GM19193 (cell line): ENCODE data around the gene BMP3.

Experiments used
- POLR2A ChIP-seq: IDR thresholded peaks from 4 replicates; pipeline ENCODE4 v1.6.1; 2011; ENCODE audit not compliant: insufficient read depth, insufficient read length; ENCODE audit errors: extremely low read depth

Gene BMP3

DNA sequence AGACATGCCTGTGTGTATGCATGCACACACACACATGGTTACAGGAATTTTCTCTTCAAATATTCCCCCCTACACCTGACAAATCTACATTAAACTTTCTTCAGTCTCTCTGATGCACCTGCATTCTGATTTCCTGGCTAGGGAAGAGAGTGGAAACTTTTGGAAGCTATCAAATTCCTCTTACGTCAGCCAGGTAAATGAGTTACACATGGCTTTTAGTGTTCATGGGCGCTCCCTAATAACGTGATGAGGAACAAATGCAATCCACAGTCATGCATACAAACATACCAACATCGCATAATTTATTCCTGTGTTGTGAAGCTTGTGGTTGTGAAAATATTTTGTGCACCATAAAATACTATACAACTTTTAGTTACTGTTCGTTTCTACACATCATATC is 34.9 kb downstream of the BMP3 start:
- no peak for TF ChIP-seq POLR2A

- no peak for TF ChIP-seq POLR2A
Observed at GRCh38 chr4:81069706-81070331, 39.3 kb downstream of the BMP3 start.

GRCh38 chr4:81071013-81071412 is 40.5 kb downstream of the BMP3 start:
- TF ChIP-seq POLR2A, result no peak

DNA sequence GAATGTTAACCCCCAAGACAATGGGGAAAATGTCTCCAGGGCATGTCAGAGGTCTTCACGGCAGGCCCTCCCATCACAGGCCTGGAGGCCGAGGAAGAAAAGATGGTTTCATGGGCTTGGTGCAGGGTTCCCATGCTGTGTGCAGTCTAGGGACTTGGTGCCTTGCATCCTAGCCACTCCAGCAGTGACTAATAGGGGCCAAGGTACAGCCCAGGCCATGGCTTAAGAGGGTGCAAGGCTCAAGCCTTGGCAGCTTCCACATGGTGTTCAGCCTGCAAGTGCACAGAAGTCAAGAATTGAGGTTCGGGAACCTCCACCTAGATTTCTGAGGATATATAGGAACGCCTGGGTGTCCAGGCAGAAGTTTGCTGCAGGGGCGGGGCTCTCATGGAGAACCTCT is 50.6 kb downstream of the BMP3 start:
- no peak for TF ChIP-seq POLR2A

- no peak for TF ChIP-seq POLR2A
Observed at GRCh38 chr4:81084029-81084428, 53.5 kb downstream of the BMP3 start.

DNA sequence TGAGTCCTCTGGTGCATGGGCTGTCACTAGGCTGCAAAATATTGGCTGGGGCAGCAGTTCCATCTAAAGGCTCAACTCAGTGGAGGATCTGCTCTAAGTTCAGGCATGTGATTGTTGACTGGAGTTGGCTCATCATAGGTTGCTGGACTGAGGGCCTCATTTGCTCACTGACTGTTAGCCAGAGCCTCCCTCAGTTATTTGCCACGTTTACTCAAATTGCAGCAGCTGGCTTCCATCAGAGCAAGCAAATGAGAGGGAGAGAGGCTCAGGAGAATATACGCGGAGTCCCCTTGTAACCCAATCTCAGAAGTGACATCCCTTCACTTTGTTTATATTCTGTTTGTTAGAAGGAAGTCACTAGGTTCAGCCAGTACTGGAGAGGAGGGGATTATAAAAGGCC is 54.1 kb downstream of the BMP3 start:
- no peak for TF ChIP-seq POLR2A

GRCh38 chr4:81085291-81085690 is 54.8 kb downstream of the BMP3 start:
- TF ChIP-seq POLR2A, result no peak

GRCh38 chr4:81085979-81086378 is 55.5 kb downstream of the BMP3 start:
- TF ChIP-seq POLR2A, result no peak

GRCh38 chr4:81093720-81094401 is 63.4 kb downstream of the BMP3 start:
- TF ChIP-seq POLR2A, result no peak

DNA sequence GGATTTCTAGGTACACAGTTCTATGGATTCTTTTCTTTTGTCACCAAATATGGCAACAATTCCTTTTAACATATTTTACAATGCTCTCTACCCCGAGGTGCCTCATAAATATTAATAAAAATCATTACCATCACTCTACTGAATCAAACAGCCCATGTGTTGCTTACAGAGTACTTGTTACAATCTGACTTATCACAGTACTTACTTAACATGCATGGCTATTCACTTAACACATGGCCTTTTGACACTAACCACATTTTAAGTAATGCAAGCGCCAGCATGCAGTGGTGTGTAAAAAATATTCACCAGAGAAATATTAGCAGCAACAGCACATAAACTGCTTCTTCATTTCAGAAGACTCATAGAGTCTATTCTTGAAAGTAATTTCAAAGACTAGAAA is 64.9 kb downstream of the BMP3 start:
- no peak for TF ChIP-seq POLR2A

DNA sequence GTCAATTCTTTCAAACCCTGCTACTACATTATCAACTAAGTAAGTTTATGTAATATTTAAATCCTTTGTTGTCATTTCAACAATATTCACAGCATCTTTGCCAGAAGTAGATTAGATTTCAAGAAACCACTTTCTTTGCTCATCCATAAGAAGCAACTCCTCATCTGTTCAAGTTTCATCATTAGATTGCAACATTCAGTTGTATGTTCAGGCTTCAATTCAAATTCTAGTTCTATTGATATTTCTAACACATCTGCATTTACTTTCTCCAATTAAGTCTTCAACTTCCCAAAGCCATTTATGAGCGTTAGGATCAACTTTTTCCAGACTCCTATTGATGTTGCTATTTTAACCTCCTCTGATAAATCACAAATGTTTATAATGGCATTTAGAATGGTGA is 66.1 kb downstream of the BMP3 start:
- TF ChIP-seq POLR2A, result no peak

DNA sequence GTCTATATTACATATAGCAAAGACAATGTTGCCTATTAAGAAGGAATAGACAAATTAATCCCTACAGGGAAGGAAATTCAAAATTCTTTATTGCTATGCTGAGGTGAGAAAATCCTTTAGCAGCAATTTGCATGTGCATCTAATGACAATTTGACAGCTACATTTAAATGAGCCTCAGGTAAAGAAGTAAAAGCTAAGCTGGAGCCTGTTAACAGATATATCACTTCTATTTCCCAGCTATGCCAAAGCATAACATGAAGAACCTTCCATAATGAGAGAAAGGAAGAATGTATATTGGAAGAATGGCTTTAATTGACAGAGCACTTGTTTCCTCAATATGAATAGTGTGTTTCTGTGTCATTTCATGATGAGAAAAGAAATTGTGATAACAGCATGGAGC is 71.6 kb downstream of the BMP3 start:
- no peak for TF ChIP-seq POLR2A

GRCh38 chr4:81106150-81106549 is 75.6 kb downstream of the BMP3 start:
- no peak for TF ChIP-seq POLR2A
